Measurements from ENCODE around the gene SDK1.

Gene SDK1

DNA sequence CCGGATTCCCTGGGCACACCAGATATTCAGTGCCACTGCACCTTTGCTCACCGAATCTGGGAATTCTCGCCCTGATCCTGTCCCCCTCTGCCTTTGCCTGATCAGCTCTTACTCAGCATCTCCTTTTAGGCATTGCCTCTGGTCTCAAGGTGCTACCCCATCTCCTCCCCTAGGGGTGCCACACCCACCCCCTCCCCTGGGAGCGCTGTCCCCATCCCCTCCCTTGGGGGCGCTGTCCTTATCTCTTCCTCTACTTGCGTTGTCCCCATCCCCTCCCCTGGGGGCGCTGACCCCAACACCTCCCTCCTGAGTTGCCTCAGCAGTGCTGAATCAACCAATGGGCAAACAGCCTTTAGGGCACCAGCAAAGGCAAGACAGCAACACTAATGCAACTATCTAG, 694.1 kb downstream of the SDK1 start:
- intact Hi-C loops (cut with DNase I) = no loop called here
- peak in 1 of 42 donors; percentile 3 for DNase-seq

DNA sequence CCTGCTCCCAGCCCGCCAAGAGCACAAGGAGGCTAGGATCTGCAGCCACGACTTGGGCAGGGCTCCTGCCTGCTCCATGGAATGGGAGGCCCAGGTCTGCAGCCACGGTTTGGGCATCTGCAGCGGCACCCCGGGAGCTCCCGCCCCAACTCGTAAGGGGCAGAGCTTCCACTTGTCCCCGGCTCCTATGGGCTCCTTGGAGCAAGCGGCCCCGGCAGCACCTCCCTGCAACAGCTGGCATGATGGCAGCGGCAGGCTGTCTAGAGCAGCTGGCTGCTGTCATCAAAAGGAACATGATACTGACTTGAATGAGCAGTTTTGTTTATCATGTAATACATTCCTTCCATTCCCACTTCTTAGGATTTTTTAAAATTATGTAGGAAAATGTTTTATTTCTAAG, 697.0 kb downstream of the SDK1 start:
- intact Hi-C loops (cut with DNase I) = no loop called here
- DNase-seq = no peak

- DNase-seq = peak in 1 of 42 donors; percentile 1
- intact Hi-C loops (cut with DNase I) = no loop called here
Measured at GRCh38 chr7:4000139-4000538, 699.1 kb downstream of the SDK1 start.

DNA sequence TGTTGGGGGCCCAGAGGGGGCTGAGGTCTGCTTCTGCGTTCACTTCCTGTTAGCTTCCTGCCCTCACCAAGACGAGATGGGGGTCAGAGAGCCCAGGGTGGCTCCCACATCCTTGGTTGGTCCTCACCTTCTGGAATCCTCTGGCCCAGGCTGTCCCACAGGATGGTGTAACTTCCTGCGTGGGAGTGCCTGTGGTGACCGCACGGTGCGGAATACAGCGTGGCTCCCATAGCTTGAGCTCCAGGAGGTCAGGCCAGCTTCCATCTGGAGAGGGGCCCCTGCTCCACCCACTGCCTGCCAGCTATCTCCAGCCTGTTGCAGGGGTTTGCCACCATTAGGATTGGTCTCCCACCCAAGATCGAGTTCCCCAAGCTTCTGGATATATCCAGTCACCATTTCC, 699.9 kb downstream of the SDK1 start:
- DNase-seq = peak in 1 of 42 donors; percentile 5
- intact Hi-C loops (cut with DNase I) = no loop called here

- intact Hi-C loops (cut with DNase I) = no loop called here
- DNase-seq = no peak
Measured at GRCh38 chr7:4001742-4002141, 700.7 kb downstream of the SDK1 start.

DNA sequence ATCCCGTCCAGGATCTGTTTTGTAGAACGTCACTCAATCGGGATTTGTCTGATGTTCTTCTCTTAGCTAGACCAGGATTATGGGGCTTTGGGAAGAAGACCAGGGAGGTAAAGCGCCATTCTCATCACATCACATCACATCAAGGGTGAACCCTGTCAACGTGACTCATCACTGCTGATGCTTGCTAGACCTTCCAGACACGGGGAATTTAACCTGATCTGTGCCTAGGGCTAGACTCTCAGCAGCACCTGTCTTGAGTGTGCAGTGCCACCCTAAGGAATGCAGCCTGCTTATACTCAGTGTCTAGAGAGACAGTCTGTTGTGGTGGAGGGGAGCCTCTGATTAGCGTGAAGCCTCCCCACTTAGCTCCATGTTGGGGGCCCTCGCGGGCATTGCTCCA, 702.5 kb downstream of the SDK1 start:
- intact Hi-C loops (cut with DNase I) = no loop called here
- no peak for DNase-seq

DNA sequence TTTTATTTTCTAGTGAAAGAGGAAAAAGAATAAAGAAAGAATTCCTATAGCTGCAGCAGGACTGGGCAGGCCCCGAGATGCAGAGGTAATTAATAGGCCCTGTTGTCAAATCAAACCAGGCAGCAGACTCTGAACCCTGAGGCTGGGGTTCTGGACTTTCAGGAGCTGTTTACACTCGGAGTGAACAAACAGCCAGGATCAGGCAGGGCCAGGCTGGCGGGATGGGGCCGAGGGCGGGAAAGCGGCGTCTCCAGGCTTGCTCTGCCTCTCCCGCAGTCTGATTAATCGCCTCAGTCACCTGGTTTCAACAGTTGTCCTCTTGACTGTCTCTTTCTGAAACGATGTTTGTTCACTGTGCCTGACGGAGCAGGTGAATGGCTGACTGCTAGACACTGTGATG, 705.6 kb downstream of the SDK1 start:
- intact Hi-C loops (cut with DNase I) = no loop called here

DNA sequence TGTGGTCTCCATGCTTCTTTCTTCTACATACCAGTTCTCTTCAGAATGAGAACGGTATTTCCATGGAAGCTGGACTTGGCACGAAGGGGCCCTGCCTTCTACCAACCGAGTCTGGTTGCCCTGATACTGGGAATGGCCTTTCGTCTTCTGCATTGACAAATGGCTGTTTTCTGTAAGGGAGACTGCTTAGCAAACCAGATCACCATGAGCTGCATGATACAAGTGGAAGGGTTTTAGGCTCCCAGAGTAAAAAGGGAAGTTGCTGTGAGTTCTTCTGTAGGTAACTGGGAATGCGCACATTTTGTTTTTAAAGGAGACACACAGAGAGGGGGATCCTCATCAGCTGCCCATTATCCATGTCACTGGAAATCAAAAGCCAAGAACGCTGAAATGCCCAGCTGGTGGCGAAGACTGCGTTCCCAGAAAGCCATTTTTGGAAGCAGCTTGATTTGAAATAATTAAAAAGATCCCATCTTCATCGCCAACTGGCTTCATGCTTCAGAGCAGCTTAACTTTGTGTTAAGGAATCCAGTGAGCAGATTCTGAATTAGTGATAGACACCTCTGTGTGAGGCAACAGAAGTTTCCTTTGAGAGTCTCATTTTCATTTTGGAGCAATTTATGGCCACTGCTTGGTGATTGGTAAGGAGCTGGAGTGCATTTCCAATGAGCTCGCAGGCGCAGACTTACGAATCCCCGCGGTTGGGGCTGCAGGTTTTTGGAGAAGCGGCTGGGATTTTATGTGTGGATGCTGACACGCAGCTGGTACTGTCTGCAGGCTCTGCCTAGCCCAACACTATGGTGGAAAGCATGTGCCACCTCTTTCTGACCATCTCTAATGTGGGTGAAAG, 708.4 kb downstream of the SDK1 start:
- intact Hi-C loops (cut with DNase I) = no loop called here
- DNase-seq = peak in 4 of 42 donors; percentile 7 to 28 (median 10)

More for the DNA sequence above, 705.6 kb downstream of the SDK1 start:
- DNase-seq = peak in 1 of 42 donors; percentile 15

DNA sequence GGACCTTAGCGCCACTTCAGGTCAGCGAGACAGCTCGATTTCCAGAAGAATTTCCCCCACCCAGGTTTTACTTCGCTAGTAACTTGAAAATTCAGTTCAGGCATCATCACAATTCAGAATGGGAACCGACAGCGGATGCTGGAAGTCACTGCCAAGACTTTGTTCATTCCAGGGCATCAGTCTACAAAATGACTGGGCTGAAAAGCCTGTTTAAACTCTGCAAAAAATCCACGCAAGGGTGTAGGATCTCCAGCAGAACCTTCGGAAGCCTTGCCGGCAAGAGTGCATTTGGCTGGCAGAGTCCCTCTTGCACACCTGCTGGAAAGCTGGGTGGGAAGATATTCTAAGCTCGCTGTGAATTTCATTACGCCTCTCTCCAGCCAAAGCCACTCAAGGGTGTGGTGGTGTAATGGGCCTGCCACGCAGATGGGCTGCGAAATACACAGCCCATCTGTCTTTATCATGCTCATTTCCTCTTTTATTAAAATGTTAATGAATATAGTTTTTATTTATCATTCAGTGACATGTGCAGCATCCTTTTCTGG, 709.1 kb downstream of the SDK1 start:
- intact Hi-C loops (cut with DNase I) = no loop called here
- DNase-seq = peak in 1 of 42 donors; percentile 4

GRCh38 chr7:4010923-4011656, 710.0 kb downstream of the SDK1 start:
- DNase-seq = peak in 1 of 42 donors; percentile 13
- intact Hi-C loops (cut with DNase I) = no loop called here

DNA sequence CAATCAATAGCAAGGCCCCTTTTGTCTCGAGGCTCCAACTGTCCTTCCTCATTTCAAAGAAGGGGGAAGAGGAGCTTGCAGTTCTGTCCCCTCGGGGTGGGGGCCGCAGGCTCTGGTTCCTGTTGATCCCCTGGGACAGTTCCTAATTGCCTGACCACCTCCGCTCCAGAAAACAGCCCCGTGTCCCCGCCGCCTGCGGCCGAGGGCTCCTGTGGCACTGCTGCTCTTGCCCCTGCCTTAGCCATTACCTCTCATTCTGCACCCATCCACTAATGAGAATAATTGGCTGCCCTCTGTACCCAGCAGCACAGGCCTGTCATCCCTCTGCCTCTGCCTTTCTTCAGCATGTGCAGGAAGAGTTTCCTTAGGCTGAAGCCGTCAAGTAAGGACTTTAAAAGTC, 712.7 kb downstream of the SDK1 start:
- DNase-seq = peak in 2 of 42 donors; percentile 9 to 21
- intact Hi-C loops (cut with DNase I) = no loop called here

GRCh38 chr7:4014346-4015050, 713.4 kb downstream of the SDK1 start:
- intact Hi-C loops (cut with DNase I) = no loop called here
- DNase-seq = no peak

- intact Hi-C loops (cut with DNase I) = no loop called here
- DNase-seq = no peak
Measured at GRCh38 chr7:4015371-4015770, 714.3 kb downstream of the SDK1 start.

DNA sequence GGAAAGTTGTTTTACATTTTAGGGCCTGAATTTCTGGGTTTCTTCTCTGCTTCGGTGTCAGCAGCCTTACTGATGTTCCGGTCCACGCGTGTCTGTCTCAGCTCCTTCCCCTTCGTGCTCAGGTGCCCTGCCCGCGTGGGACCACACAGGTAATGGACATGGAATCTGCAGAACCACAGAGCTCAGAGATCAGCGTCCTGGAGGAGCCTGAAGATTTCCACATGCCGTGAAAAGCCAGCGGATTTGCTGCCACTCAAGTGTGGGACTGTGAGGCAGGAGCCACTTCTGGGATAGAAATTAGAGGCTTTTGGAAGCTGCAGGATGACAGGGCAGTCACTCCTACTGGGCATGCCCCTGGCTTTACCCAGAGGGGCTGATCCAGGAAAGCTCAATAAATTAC, 714.9 kb downstream of the SDK1 start:
- intact Hi-C loops (cut with DNase I) = no loop called here
- peak in 1 of 42 donors; percentile 17 for DNase-seq

- DNase-seq = peak in 1 of 42 donors; percentile 21
- intact Hi-C loops (cut with DNase I) = no loop called here
Measured at GRCh38 chr7:4017081-4017480, 716.0 kb downstream of the SDK1 start.

DNA sequence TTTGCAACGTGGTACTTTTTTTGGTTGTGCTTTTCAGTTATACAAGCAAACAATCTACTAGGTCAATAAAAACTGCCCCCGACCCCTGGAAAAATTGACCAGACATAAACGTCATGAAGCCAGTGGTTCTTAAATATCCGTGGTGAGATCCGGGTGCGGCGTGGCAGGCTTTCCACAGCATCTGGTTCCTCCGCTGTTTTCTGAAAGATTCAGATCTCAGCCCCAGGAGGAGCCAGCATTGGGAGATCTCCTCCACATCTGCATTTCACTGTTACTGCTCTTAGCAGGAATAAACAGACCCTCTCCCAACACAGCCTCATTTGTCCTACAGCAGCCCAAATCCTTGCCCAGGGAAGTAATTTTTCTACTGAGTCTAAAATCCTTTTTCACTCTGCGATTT, 716.7 kb downstream of the SDK1 start:
- peak in 1 of 42 donors; percentile 10 for DNase-seq
- intact Hi-C loops (cut with DNase I) = no loop called here

GRCh38 chr7:4018601-4019316, 717.7 kb downstream of the SDK1 start:
- peak in 1 of 42 donors; percentile 16 for DNase-seq
- intact Hi-C loops (cut with DNase I) = no loop called here

DNA sequence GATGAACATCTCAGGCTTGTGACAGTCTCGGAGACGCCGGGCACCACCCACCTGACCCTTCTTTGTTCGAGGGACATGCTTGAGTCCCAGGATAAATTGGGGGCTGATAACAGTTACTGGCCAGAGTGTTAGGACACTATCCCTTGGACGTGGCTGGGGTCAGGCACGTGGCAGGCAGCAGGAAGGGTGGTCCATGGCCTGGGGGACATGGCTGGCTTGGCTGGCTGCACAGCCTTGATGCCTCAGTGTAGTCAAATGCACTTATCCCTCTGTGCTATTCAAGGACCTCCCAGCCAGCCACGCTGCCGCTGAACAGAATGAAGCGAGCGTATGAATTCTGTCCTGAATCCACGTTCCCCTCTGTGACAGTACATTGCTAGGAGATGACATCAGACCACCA, 719.0 kb downstream of the SDK1 start:
- DNase-seq = peak in 1 of 42 donors; percentile 3
- intact Hi-C loops (cut with DNase I) = no loop called here

GRCh38 chr7:4021413-4021812, 720.4 kb downstream of the SDK1 start:
- no peak for DNase-seq
- intact Hi-C loops (cut with DNase I) = no loop called here
